Tibial nerve (tissue), 4 donors: ENCODE measurements around the gene GRID1.

Experiments
- CTCF ChIP-seq, 5 experiments: fragments of 200-600 bp in 3 of 5; fragments of 450-650 bp in 2 of 5; sonication (generic) in 3 of 5; IDR thresholded peaks; one replicate each; pipeline ENCODE4 v1.5.1; 2016 to 2019; ENCODE audit warnings: antibody characterized with exemption in 5 of 5, mild to moderate bottlenecking in 3 of 5, moderate library complexity in 2 of 5
- EP300 ChIP-seq, 2 donors: sonication (generic); formaldehyde crosslinking; IDR thresholded peaks; one replicate each; pipeline ENCODE4 v1.6.1; 2017; ENCODE audit warnings: antibody characterized with exemption in 2 of 2, mild to moderate bottlenecking in 1 of 2
- POLR2A ChIP-seq, 2 donors: fragments of 450-650 bp; IDR thresholded peaks; one replicate each; pipeline ENCODE4 v1.6.1; 2017; ENCODE audit warnings: antibody characterized with exemption in 2 of 2, mild to moderate bottlenecking in 2 of 2, moderate library complexity in 2 of 2

- TF ChIP-seq CTCF (IDR thresholded peaks at IDR 0.05) (no peak), POLR2A (IDR thresholded peaks at IDR 0.05) (no peak), EP300 (IDR thresholded peaks at IDR 0.05) (no peak)
Measured at GRCh38 chr10:86188796-86189558, 177.6 kb downstream of the GRID1 start.
